ENCODE results near the gene A1BG. TPM values are rescaled to one million over a fixed set of nuclear protein-coding genes. Genes with fewer than 3 reads are reported as not detected.

A1BG gene
- total RNA-seq, 3 donors from 2014 or later, result 2.0 to 3.7 (median 2.7) TPM

GRCh38 chr19:58388175-58388526 lies 34.9 kb upstream of the A1BG start:
- Histone ChIP-seq H3K4me3 (no peak overlapping the region), H3K36me3 (ENCODE audit: low read depth) (peaks cover 7% of the 10 kb centered on the region), H3K4me1 (ENCODE audit: low read depth) (peaks cover 17% of the 10 kb centered on the region), H3K9me3 (no peaks in the 10 kb centered on the region)
- intact Hi-C loops (cut with DNase I, micrococcal nuclease), result no loop called here
- DNase-seq (no peak), ATAC-seq (no peak)
- TF ChIP-seq CTCF (IDR thresholded peaks at IDR 0.05), result no peak

- Histone ChIP-seq H3K4me3 (peak overlapping the region; percentile 42), H3K36me3 (ENCODE audit: low read depth) (peaks cover under 1% of the 10 kb centered on the region), H3K9me3 (no peaks in the 10 kb centered on the region), H3K4me1 (ENCODE audit: low read depth) (peaks cover 17% of the 10 kb centered on the region)
- ATAC-seq, result no peak
- no peak for TF ChIP-seq CTCF (IDR thresholded peaks at IDR 0.05)
- intact Hi-C loops (cut with DNase I, micrococcal nuclease), result no loop called here
- DNase-seq, result no peak
Observed at GRCh38 chr19:58387338-58388174, 34.3 kb upstream of the A1BG start.

GRCh38 chr19:58386576-58387337 lies 33.5 kb upstream of the A1BG start, which contains the start of gene RPS5:
TSS of gene RPS5 (plus strand) at chr19:58387269. CDS start at chr19:58388138, 869 bp downstream.
- peaks cover 19% of the 10 kb centered on the region for H3K4me1 ChIP-seq (ENCODE audit: low read depth)
- ATAC-seq, result peak; percentile 95
- no peaks in the 10 kb centered on the region for H3K36me3 ChIP-seq (ENCODE audit: low read depth)

GRCh38 chr19:58385891-58386575 lies 32.7 kb upstream of the A1BG start:
- Histone ChIP-seq H3K36me3 (ENCODE audit: low read depth) (no peaks in the 10 kb centered on the region), H3K4me3 (peak overlapping the region; percentile 42), H3K9me3 (no peaks in the 10 kb centered on the region), H3K4me1 (ENCODE audit: low read depth) (peaks cover 20% of the 10 kb centered on the region)
- ATAC-seq, result peak; percentile 23
- no peak for TF ChIP-seq CTCF (IDR thresholded peaks at IDR 0.05)
- intact Hi-C loops (cut with DNase I, micrococcal nuclease), result no loop called here
- peak in 2 of 3 donors; percentile 54 to 69 for DNase-seq

More at GRCh38 chr19:58386576-58387337, 33.5 kb upstream of the A1BG start, which contains the start of gene RPS5:
- Histone ChIP-seq H3K4me3 (peak within 1 kb of the TSS; percentile 42), H3K9me3 (no peaks in the 10 kb centered on the region)
- DNase-seq, result peak; percentile 96 to 98 (median 97)
- intact Hi-C loops (cut with DNase I, micrococcal nuclease), result no loop called here
- TF ChIP-seq CTCF (IDR thresholded peaks at IDR 0.05), result no peak

GRCh38 chr19:58385313-58385890 lies 32.1 kb upstream of the A1BG start:
- Histone ChIP-seq H3K9me3 (no peaks in the 10 kb centered on the region), H3K4me1 (ENCODE audit: low read depth) (peaks cover 20% of the 10 kb centered on the region), H3K4me3 (no peak overlapping the region), H3K36me3 (ENCODE audit: low read depth) (no peaks in the 10 kb centered on the region)
- no peak for DNase-seq
- intact Hi-C loops (cut with DNase I, micrococcal nuclease), result no loop called here
- no peak for ATAC-seq
- TF ChIP-seq CTCF (IDR thresholded peaks at IDR 0.05), result no peak
